Neuronal stem cell (in vitro differentiated cells): ENCODE results near the gene DHRS4L2.
"Not testable (repeated sequence)": the region's sequence is repeated elsewhere in the genome, so short reads cannot be mapped to it uniquely, and the experiment has no call there.

Source experiments
- DNase-seq: peaks from one replicate; pipeline ENCODE4 v3.0.0-alpha.2; 2013; ENCODE audit warnings: low spot score
- H2AFZ ChIP-seq: one replicate; pipeline ENCODE4 v1.6.1; 2013; ENCODE audit warnings: mild to moderate bottlenecking, low read length, inconsistent platforms
- H2AK5ac ChIP-seq: 2 replicates; pipeline ENCODE4 v1.6.1; 2013; ENCODE audit warnings: low read depth, mild to moderate bottlenecking, inconsistent platforms, low read length, moderate library complexity, mixed read lengths
- H2BK120ac ChIP-seq: 2 replicates; pipeline ENCODE4 v1.6.1; 2013; ENCODE audit warnings: low read depth, mild to moderate bottlenecking, inconsistent platforms, low read length, moderate library complexity, mixed read lengths
- H2BK12ac ChIP-seq: one replicate; pipeline ENCODE4 v1.6.1; 2013; ENCODE audit warnings: low read length, inconsistent platforms
- H2BK15ac ChIP-seq: 2 replicates; pipeline ENCODE4 v1.6.1; 2013; ENCODE audit warnings: mild to moderate bottlenecking, low read length, inconsistent platforms, mixed read lengths
- H2BK5ac ChIP-seq: one replicate; pipeline ENCODE4 v1.6.1; 2013; ENCODE audit warnings: inconsistent platforms, mild to moderate bottlenecking, low read length, moderate library complexity
- H3K14ac ChIP-seq: one replicate; pipeline ENCODE4 v1.6.1; 2013; ENCODE audit warnings: low read length, inconsistent platforms
- H3K18ac ChIP-seq: 2 replicates; pipeline ENCODE4 v1.6.1; 2013; ENCODE audit warnings: low read length, inconsistent platforms
- H3K23ac ChIP-seq: 2 replicates; pipeline ENCODE4 v1.6.1; 2013; ENCODE audit warnings: low read depth, mild to moderate bottlenecking, mixed read lengths, low read length, inconsistent platforms; ENCODE audit not compliant: poor library complexity
- H3K27ac ChIP-seq: replicated peaks from 3 replicates; pipeline ENCODE4 v1.5.1; 2013; ENCODE audit warnings: low read length, inconsistent platforms
- H3K27me3 ChIP-seq, 3 experiments: 2 replicates each; pipeline ENCODE4 v1.6.1; 2013; ENCODE audit warnings: low read length in 3 of 3, mild to moderate bottlenecking in 2 of 3, inconsistent platforms in 1 of 3, low read depth in 1 of 3, mixed read lengths in 1 of 3, moderate library complexity in 1 of 3; ENCODE audit not compliant: control insufficient read depth in 3 of 3, insufficient read depth in 3 of 3
- H3K36me3 ChIP-seq, 2 donors: replicated peaks in 1 of 2; 2 replicates each; pipeline ENCODE4 v1.6.1; 2013; ENCODE audit warnings: low read length in 2 of 2; ENCODE audit not compliant: control insufficient read depth in 2 of 2, insufficient read depth in 2 of 2
- H3K4ac ChIP-seq: 2 replicates; pipeline ENCODE4 v1.6.1; 2013; ENCODE audit warnings: inconsistent platforms, mild to moderate bottlenecking, low read length, moderate library complexity
- H3K4me1 ChIP-seq, 2 donors: 1 replicate in 1 of 2; 2 replicates in 1 of 2; pipeline ENCODE4 v1.6.1; 2013; ENCODE audit warnings: low read length in 2 of 2, low read depth in 1 of 2; ENCODE audit not compliant: control insufficient read depth in 2 of 2, insufficient read depth in 1 of 2
- H3K4me2 ChIP-seq: one replicate; pipeline ENCODE4 v1.6.1; 2013; ENCODE audit warnings: mild to moderate bottlenecking, low read length, inconsistent platforms; ENCODE audit not compliant: insufficient read depth, poor library complexity, severe bottlenecking
- H3K4me3 ChIP-seq, 2 donors: 2 replicates each; pipeline ENCODE4 v1.5.1; 2013; ENCODE audit warnings: low read length in 2 of 2, mild to moderate bottlenecking in 2 of 2, inconsistent platforms in 1 of 2, moderate library complexity in 1 of 2
- H3K79me1 ChIP-seq: one replicate; pipeline ENCODE4 v1.6.1; 2013; ENCODE audit warnings: low read depth, mild to moderate bottlenecking, inconsistent platforms, low read length, moderate library complexity
- H3K9ac ChIP-seq: one replicate; pipeline ENCODE4 v1.6.1; 2013; ENCODE audit warnings: mild to moderate bottlenecking, low read depth, low read length, inconsistent platforms; ENCODE audit not compliant: poor library complexity
- H3K9me3 ChIP-seq, 2 donors: replicated peaks in 1 of 2; 2 replicates each; pipeline versions ENCODE3 to v1.6.1; 2013; ENCODE audit warnings: low read length in 2 of 2, mild to moderate bottlenecking in 2 of 2, inconsistent platforms in 1 of 2, low read depth in 1 of 2, mixed read lengths in 1 of 2, moderate library complexity in 1 of 2; ENCODE audit not compliant: control insufficient read depth in 2 of 2, insufficient read depth in 1 of 2
- H4K8ac ChIP-seq: one replicate; pipeline ENCODE4 v1.6.1; 2013; ENCODE audit warnings: low read depth, mild to moderate bottlenecking, inconsistent platforms, low read length, moderate library complexity
- H4K91ac ChIP-seq: one replicate; pipeline ENCODE4 v1.6.1; 2013; ENCODE audit warnings: low read length, low read depth, mild to moderate bottlenecking, inconsistent platforms; ENCODE audit not compliant: poor library complexity
- WGBS, 2 donors: extraction: QIAGEN DNeasy Blood & Tissue Kit; methylation state at CpG; one replicate each; pipeline ENCODE4 v1.1.7; 2013; ENCODE audit warnings: missing lambda C conversion rate in 2 of 2, mixed read lengths in 1 of 2; ENCODE audit not compliant: insufficient read length in 2 of 2, insufficient replicate concordance in 1 of 2; ENCODE audit errors: extremely low coverage in 2 of 2; 5-methylcytosine and 5-hydroxymethylcytosine counted together

The DHRS4L2 gene

DNA sequence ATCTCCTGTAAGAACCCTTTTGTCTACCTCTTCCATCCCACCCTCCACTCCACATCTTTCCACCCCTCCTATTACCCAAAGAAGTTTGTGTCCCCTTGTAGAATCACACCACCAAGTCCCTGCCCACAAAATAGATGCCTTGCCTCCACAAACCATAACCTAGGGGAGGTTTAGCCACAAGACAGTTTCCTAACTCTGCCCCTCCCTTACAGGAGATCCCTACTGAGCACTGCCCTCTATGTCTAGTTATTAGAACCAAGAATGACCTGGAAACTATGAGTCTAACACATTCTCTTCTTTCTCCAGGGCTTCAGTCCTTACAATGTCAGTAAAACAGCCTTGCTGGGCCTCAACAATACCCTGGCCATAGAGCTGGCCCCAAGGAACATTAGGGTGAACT, 12.3 kb downstream of the DHRS4L2 start:
- H3K27me3 ChIP-seq, H3K9me3 ChIP-seq, H3K18ac ChIP-seq, H3K27ac ChIP-seq, H3K4me2 ChIP-seq, H3K4me1 ChIP-seq, H2AK5ac ChIP-seq, H4K8ac ChIP-seq, H3K9ac ChIP-seq, H3K14ac ChIP-seq, H3K4me3 ChIP-seq, H3K79me1 ChIP-seq, H2AFZ ChIP-seq, DNase-seq, H4K91ac ChIP-seq, H3K23ac ChIP-seq, H2BK12ac ChIP-seq, H2BK120ac ChIP-seq, H2BK5ac ChIP-seq, H3K4ac ChIP-seq, H2BK15ac ChIP-seq, H3K36me3 ChIP-seq: not testable (repeated sequence)

DNA sequence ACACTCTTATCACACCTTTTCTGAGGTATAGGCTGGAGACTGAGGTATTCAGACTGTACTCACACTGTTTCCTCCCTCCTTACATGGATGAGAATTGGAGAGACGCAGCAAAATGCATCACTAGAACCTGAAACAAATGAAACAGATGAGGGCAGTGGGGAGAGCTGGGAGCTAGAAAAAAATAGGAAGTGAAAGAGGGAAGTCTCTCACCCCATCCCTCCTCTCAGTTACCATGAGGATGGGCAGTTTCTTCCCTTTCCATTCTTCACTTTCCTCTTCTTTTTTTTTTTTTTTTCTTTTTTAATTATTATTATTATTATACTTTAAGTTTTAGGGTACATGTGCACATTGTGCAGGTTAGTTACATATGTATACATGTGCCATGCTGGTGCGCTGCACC, 12.9 kb downstream of the DHRS4L2 start:
- H2BK120ac ChIP-seq, H3K23ac ChIP-seq, H3K27ac ChIP-seq, H3K18ac ChIP-seq, H2BK15ac ChIP-seq, H2AK5ac ChIP-seq, H3K4me3 ChIP-seq, H2AFZ ChIP-seq, H3K27me3 ChIP-seq, H3K79me1 ChIP-seq, H4K91ac ChIP-seq, H3K36me3 ChIP-seq, H3K9me3 ChIP-seq, H3K4me2 ChIP-seq, H3K14ac ChIP-seq, H4K8ac ChIP-seq, H3K9ac ChIP-seq, DNase-seq, H2BK5ac ChIP-seq, H3K4ac ChIP-seq, H2BK12ac ChIP-seq, H3K4me1 ChIP-seq: not testable (repeated sequence)
- no CpG with 5 or more reads among the region's 2 CpGs for WGBS, 2 donors

DNA sequence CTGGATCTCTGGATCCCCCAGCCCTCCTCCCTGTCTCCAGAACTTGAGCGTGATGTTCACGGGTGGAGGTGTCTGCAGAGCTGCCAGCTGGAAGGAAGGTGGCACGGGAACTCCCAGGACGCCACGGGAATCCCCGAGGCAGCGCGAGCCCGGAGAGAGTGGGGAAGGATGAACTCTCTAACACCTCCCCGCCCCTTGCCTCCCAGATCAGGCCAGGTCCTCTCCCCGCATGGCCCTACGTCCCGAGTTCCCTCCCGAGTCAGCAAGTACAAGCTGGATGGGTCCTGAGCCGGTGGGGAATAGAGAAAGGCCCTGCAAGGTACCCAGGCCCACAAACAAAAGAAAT, 17.7 kb downstream of the DHRS4L2 start:
- H4K91ac ChIP-seq, result not testable (repeated sequence)

DNA sequence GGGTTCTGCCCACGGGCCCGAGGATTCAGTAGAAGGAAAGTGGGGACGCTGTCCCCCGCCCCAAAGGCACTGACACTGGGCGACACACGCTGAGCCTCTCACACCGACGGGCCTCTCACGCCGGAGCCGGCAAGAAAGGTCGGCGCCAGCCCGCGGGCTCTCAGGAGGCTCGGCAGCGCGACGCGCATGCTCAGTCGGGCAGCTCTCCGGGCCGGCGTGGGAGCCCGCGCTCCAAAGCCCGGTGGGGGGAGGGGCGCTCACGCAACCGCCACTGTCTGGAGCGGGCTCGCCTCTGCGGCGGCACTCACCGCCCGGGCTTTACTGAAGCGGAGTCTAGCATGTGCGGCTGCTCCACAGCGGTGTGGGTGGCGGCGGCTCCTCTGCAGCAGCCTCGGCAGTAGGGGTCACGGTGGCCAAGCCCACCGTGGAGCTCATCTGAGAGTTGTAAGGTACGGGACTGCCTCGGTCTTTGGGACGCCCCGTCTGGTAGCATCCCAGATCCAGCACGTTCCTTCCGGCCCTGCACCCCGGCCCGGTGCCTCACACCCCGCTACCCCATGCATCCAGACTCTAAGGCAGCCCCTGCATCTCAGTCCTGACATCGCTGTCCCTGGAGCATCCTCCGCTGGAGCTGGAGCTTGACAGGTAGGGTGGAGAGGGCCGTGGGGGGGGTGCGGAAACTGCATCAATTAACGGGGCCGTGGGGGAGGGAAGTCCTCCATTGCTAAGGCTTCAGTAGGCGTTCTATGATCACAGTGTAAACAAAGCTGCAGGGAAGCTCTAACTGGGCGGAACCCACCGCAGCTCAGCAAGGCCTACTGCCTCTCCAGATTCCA, 18.3 kb downstream of the DHRS4L2 start:
- WGBS, 2 donors, result no CpG with 5 or more reads among the region's 62 CpGs
- not testable (repeated sequence) for H2BK12ac ChIP-seq, H3K79me1 ChIP-seq, H4K91ac ChIP-seq, H3K23ac ChIP-seq, H2AK5ac ChIP-seq, H3K9me3 ChIP-seq, H3K4ac ChIP-seq, H3K14ac ChIP-seq, H2BK120ac ChIP-seq, H3K4me1 ChIP-seq, H2BK15ac ChIP-seq, H2BK5ac ChIP-seq, H3K27ac ChIP-seq, H3K36me3 ChIP-seq
- H2AFZ ChIP-seq, result peak overlapping the region; percentile 56
- H3K27me3 ChIP-seq, result peaks cover 0 to 11% (median 0%) of the 10 kb centered on the region in 3 experiments
- peak overlapping the region; percentile 45 for H3K4me2 ChIP-seq
- H3K4me3 ChIP-seq, result peak overlapping the region in 1 of 2 donors; percentile 73
- peak; percentile 37 for DNase-seq
- H3K18ac ChIP-seq, result peak overlapping the region; percentile 17
- H3K9ac ChIP-seq, result peak overlapping the region; percentile 60
- H4K8ac ChIP-seq, result peak overlapping the region; percentile 65

More for the DNA sequence above, 17.7 kb downstream of the DHRS4L2 start:
- H3K4ac ChIP-seq, H3K9me3 ChIP-seq, H2AK5ac ChIP-seq, DNase-seq, H3K23ac ChIP-seq, H4K8ac ChIP-seq, H2BK15ac ChIP-seq, H2BK120ac ChIP-seq, H2BK12ac ChIP-seq, H3K9ac ChIP-seq, H2BK5ac ChIP-seq, H3K27ac ChIP-seq, H3K36me3 ChIP-seq, H3K4me1 ChIP-seq, H3K14ac ChIP-seq, H3K4me3 ChIP-seq, H3K79me1 ChIP-seq: not testable (repeated sequence)
- peak overlapping the region; percentile 17 for H3K18ac ChIP-seq
- H3K27me3 ChIP-seq, result peaks cover 0 to 10% (median 0%) of the 10 kb centered on the region in 3 experiments
- H2AFZ ChIP-seq, result peak overlapping the region; percentile 45
- WGBS, 2 donors, result no CpG with 5 or more reads among the region's 15 CpGs
- peak overlapping the region; percentile 45 for H3K4me2 ChIP-seq
